ENCODE results near the gene RLN3.
A peak's percentile ranks its signal among the peaks of the same experiment; 100 is the strongest.

Gene RLN3

GRCh38 chr19:14056069-14056666, 28.2 kb downstream of the RLN3 start:
- H3K4me3 ChIP-seq (ENCODE audit: insufficient read length, low read depth): peak overlapping the region; percentile 56
- peaks cover 21% of the 10 kb centered on the region for H3K4me1 ChIP-seq (ENCODE audit: insufficient read depth, insufficient read length)
- DNase-seq (ENCODE audit: low read depth, low spot score): no peak
- H3K9me3 ChIP-seq (ENCODE audit: insufficient read depth, low read length): peaks cover 7% of the 10 kb centered on the region; the same call in 1 of the 2 replicates
- peaks cover 33% of the 10 kb centered on the region for H3K36me3 ChIP-seq (ENCODE audit: insufficient read depth, insufficient read length, low read length)
- H3K27me3 ChIP-seq (ENCODE audit: insufficient read depth, insufficient read length): peaks cover 5% of the 10 kb centered on the region
- H3K9ac ChIP-seq (ENCODE audit: insufficient read length, low read depth): peak overlapping the region; percentile 65
- no peak for TF ChIP-seq YY1 (IDR thresholded peaks at IDR 0.05; ENCODE audit: insufficient read depth, insufficient read length)
- TF ChIP-seq SUZ12 (IDR thresholded peaks at IDR 0.05; ENCODE audit: extremely low read depth, insufficient read depth, insufficient read length): no peak
- no peak for TF ChIP-seq ZNF274 (IDR thresholded peaks at IDR 0.05; ENCODE audit: low read depth, low read length)

- H3K27me3 ChIP-seq (ENCODE audit: insufficient read depth, insufficient read length): peaks cover 5% of the 10 kb centered on the region
- peak overlapping the region; percentile 56 for H3K4me3 ChIP-seq (ENCODE audit: insufficient read length, low read depth)
- TF ChIP-seq YY1 (IDR thresholded peaks at IDR 0.05; ENCODE audit: insufficient read depth, insufficient read length) (no peak), SUZ12 (IDR thresholded peaks at IDR 0.05; ENCODE audit: extremely low read depth, insufficient read depth, insufficient read length) (no peak), ZNF274 (IDR thresholded peaks at IDR 0.05; ENCODE audit: low read depth, low read length) (no peak)
- H3K9me3 ChIP-seq (ENCODE audit: insufficient read depth, low read length): peaks cover 7% of the 10 kb centered on the region; the same call in 1 of the 2 replicates
- H3K4me1 ChIP-seq (ENCODE audit: insufficient read depth, insufficient read length): peaks cover 25% of the 10 kb centered on the region
- H3K9ac ChIP-seq (ENCODE audit: insufficient read length, low read depth): peak overlapping the region; percentile 65
- H3K36me3 ChIP-seq (ENCODE audit: insufficient read depth, insufficient read length, low read length): peaks cover 29% of the 10 kb centered on the region
- no peak for DNase-seq (ENCODE audit: low read depth, low spot score)
These were observed 28.9 kb downstream of the RLN3 start for GRCh38 chr19:14056741-14057356.

GRCh38 chr19:14058182-14059092, 30.5 kb downstream of the RLN3 start:
- H3K4me3 ChIP-seq (ENCODE audit: insufficient read length, low read depth): peak overlapping the region; percentile 59

GRCh38 chr19:14059093-14059480, 31.1 kb downstream of the RLN3 start:
- peaks cover 9% of the 10 kb centered on the region for H3K36me3 ChIP-seq (ENCODE audit: insufficient read depth, insufficient read length, low read length)
- H3K9ac ChIP-seq (ENCODE audit: insufficient read length, low read depth): no peak overlapping the region
- DNase-seq (ENCODE audit: low read depth, low spot score): no peak
- peaks cover 5% of the 10 kb centered on the region for H3K27me3 ChIP-seq (ENCODE audit: insufficient read depth, insufficient read length)
- TF ChIP-seq YY1 (IDR thresholded peaks at IDR 0.05; ENCODE audit: insufficient read depth, insufficient read length) (no peak), SUZ12 (IDR thresholded peaks at IDR 0.05; ENCODE audit: extremely low read depth, insufficient read depth, insufficient read length) (no peak), ZNF274 (IDR thresholded peaks at IDR 0.05; ENCODE audit: low read depth, low read length) (no peak)
- no peaks in the 10 kb centered on the region for H3K9me3 ChIP-seq (ENCODE audit: insufficient read depth, low read length)
- no peak overlapping the region for H3K4me3 ChIP-seq (ENCODE audit: insufficient read length, low read depth)
- H3K4me1 ChIP-seq (ENCODE audit: insufficient read depth, insufficient read length): peaks cover 25% of the 10 kb centered on the region

More at GRCh38 chr19:14058182-14059092, 30.5 kb downstream of the RLN3 start:
- DNase-seq (ENCODE audit: low read depth, low spot score): no peak
- Histone ChIP-seq H3K9ac (ENCODE audit: insufficient read length, low read depth) (peak overlapping the region; percentile 52), H3K4me1 (ENCODE audit: insufficient read depth, insufficient read length) (peaks cover 25% of the 10 kb centered on the region), H3K36me3 (ENCODE audit: insufficient read depth, insufficient read length, low read length) (peaks cover 14% of the 10 kb centered on the region), H3K9me3 (ENCODE audit: insufficient read depth, low read length) (no peaks in the 10 kb centered on the region; the same call in 1 of the 2 replicates), H3K27me3 (ENCODE audit: insufficient read depth, insufficient read length) (peaks cover 5% of the 10 kb centered on the region)
- TF ChIP-seq ZNF274 (IDR thresholded peaks at IDR 0.05; ENCODE audit: low read depth, low read length) (no peak), YY1 (IDR thresholded peaks at IDR 0.05; ENCODE audit: insufficient read depth, insufficient read length) (no peak), SUZ12 (IDR thresholded peaks at IDR 0.05; ENCODE audit: extremely low read depth, insufficient read depth, insufficient read length) (no peak)

- no peaks in the 10 kb centered on the region for H3K9me3 ChIP-seq (ENCODE audit: insufficient read depth, low read length)
- H3K4me3 ChIP-seq (ENCODE audit: insufficient read length, low read depth): no peak overlapping the region
- DNase-seq (ENCODE audit: low read depth, low spot score): no peak
- peaks cover 5% of the 10 kb centered on the region for H3K27me3 ChIP-seq (ENCODE audit: insufficient read depth, insufficient read length)
- no peak overlapping the region for H3K9ac ChIP-seq (ENCODE audit: insufficient read length, low read depth)
- peaks cover 9% of the 10 kb centered on the region for H3K36me3 ChIP-seq (ENCODE audit: insufficient read depth, insufficient read length, low read length)
- no peak for TF ChIP-seq YY1 (IDR thresholded peaks at IDR 0.05; ENCODE audit: insufficient read depth, insufficient read length)
- no peak for TF ChIP-seq ZNF274 (IDR thresholded peaks at IDR 0.05; ENCODE audit: low read depth, low read length)
- TF ChIP-seq SUZ12 (IDR thresholded peaks at IDR 0.05; ENCODE audit: extremely low read depth, insufficient read depth, insufficient read length): no peak
- H3K4me1 ChIP-seq (ENCODE audit: insufficient read depth, insufficient read length): peaks cover 25% of the 10 kb centered on the region
These were observed 31.8 kb downstream of the RLN3 start for GRCh38 chr19:14059652-14060155.

GRCh38 chr19:14061081-14061749, 33.3 kb downstream of the RLN3 start:
- Histone ChIP-seq H3K36me3 (ENCODE audit: insufficient read depth, insufficient read length, low read length) (peaks cover 1% of the 10 kb centered on the region), H3K27me3 (ENCODE audit: insufficient read depth, insufficient read length) (peaks cover 5% of the 10 kb centered on the region), H3K9me3 (ENCODE audit: insufficient read depth, low read length) (no peaks in the 10 kb centered on the region), H3K4me3 (ENCODE audit: insufficient read length, low read depth) (no peak overlapping the region), H3K9ac (ENCODE audit: insufficient read length, low read depth) (no peak overlapping the region), H3K4me1 (ENCODE audit: insufficient read depth, insufficient read length) (peaks cover 17% of the 10 kb centered on the region)
- TF ChIP-seq SUZ12 (IDR thresholded peaks at IDR 0.05; ENCODE audit: extremely low read depth, insufficient read depth, insufficient read length) (no peak), ZNF274 (IDR thresholded peaks at IDR 0.05; ENCODE audit: low read depth, low read length) (no peak), YY1 (IDR thresholded peaks at IDR 0.05; ENCODE audit: insufficient read depth, insufficient read length) (no peak)
- no peak for DNase-seq (ENCODE audit: low read depth, low spot score)
